Left ventricle myocardium inferior (tissue), 1 donor: ENCODE data around the gene PPP1R13B. TPM values are rescaled to one million over a fixed set of nuclear protein-coding genes. Genes with fewer than 3 reads are reported as not detected.

Source experiments
- DNase-seq: peaks from one replicate; pipeline ENCODE4 v3.0.0-alpha.2; 2020
- H3K27ac ChIP-seq: fragments of 200-600 bp; replicated peaks from 2 replicates; pipeline ENCODE4 v1.8.0; 2021
- H3K27me3 ChIP-seq: fragments of 200-600 bp; 2 replicates; pipeline ENCODE4 v1.8.0; 2021; ENCODE audit warnings: low read depth
- H3K36me3 ChIP-seq: fragments of 200-600 bp; 2 replicates; pipeline ENCODE4 v1.8.0; 2021
- H3K4me1 ChIP-seq: fragments of 200-600 bp; 2 replicates; pipeline ENCODE4 v1.8.0; 2021
- H3K4me3 ChIP-seq: fragments of 200-600 bp; 2 replicates; pipeline ENCODE4 v1.8.0; 2021; ENCODE audit warnings: mild to moderate bottlenecking, moderate library complexity
- H3K9me3 ChIP-seq: fragments of 200-600 bp; replicated peaks from 2 replicates; pipeline ENCODE4 v1.8.0; 2021
- CTCF ChIP-seq: fragments of 200-600 bp; IDR thresholded peaks from 2 replicates; pipeline ENCODE4 v1.8.0; 2021; ENCODE audit warnings: antibody characterized with exemption, mild to moderate bottlenecking, borderline replicate concordance
- intact Hi-C: fragments of 100-400 bp; cut with micrococcal nuclease; formaldehyde crosslinking; loops from one replicate; pipeline ENCODE4 v1.11.0; 2022
- total RNA-seq: library from RNA; stranded (reverse); fragmentation: NEBNext Ultra II Directional; extraction: Animal tissue kit (Norgen Biotek cat#: 25700); gene quantifications from one replicate; pipeline ENCODE4 v1.2.1, GENCODE V29; 2021
- donor health status: DM: no; HTN: yes; CAD: no; lungs with severe emphysema.

Gene PPP1R13B
- total RNA-seq, 1 donor from 2014 or later: 104 TPM

DNA sequence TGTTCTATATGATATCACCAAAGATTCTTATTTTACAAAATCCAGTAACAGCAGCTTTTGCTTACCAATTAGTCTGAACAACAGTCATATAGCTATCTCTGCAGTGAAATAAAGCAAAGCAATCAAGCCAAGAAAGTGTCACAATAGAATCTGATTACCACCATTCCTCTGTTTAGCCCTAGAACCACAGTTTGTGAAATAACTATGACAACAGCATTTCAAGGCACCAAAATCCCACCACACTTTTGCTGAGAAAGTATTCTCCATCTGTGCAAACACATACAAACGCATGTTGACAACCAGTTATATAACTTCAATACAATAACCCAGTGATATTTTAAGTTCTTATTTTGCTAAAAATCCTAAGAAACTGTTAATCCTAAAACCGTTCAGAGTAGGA, 7.4 kb downstream of the PPP1R13B start:
- Histone ChIP-seq H3K9me3 (no peaks in the 10 kb centered on the region), H3K4me1 (peaks cover 87% of the 10 kb centered on the region), H3K36me3 (peaks cover 17% of the 10 kb centered on the region), H3K4me3 (no peak overlapping the region), H3K27me3 (no peaks in the 10 kb centered on the region), H3K27ac (peak overlapping the region; percentile 93)
- DNase-seq: no peak
- intact Hi-C loops: no loop called here
- TF ChIP-seq CTCF: no peak

- intact Hi-C loops: no loop called here
- Histone ChIP-seq H3K9me3 (no peaks in the 10 kb centered on the region), H3K4me1 (peaks cover 87% of the 10 kb centered on the region), H3K27me3 (no peaks in the 10 kb centered on the region), H3K27ac (peak overlapping the region; percentile 93), H3K4me3 (no peak overlapping the region), H3K36me3 (peaks cover 17% of the 10 kb centered on the region)
- TF ChIP-seq CTCF: no peak
- no peak for DNase-seq
Observed at GRCh38 chr14:103839579-103839978, 7.8 kb downstream of the PPP1R13B start.

DNA sequence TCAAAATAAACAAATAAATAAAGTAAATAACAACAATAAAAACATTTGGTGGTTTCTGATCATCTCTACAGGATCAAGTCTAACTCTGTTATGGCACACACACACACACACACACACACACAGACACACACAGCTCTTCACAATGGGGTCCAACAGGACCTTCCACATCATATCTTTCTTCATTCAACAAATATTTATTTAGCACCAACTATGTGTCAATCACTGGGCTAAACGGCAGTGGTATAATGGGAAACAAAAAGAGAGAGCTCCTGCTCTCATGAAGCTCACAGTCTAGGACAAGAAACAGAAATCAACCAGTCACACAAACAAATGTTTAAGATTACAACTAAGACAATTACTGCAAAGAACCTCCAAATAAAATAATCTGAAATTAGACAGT, 9.3 kb downstream of the PPP1R13B start:
- DNase-seq: no peak
- peaks cover 6% of the 10 kb centered on the region for H3K36me3 ChIP-seq
- H3K27me3 ChIP-seq: no peaks in the 10 kb centered on the region
- no peaks in the 10 kb centered on the region for H3K9me3 ChIP-seq
- H3K4me1 ChIP-seq: peaks cover 85% of the 10 kb centered on the region
- no peak for TF ChIP-seq CTCF
- intact Hi-C loops: no loop called here
- H3K4me3 ChIP-seq: no peak overlapping the region
- H3K27ac ChIP-seq: no peak overlapping the region

DNA sequence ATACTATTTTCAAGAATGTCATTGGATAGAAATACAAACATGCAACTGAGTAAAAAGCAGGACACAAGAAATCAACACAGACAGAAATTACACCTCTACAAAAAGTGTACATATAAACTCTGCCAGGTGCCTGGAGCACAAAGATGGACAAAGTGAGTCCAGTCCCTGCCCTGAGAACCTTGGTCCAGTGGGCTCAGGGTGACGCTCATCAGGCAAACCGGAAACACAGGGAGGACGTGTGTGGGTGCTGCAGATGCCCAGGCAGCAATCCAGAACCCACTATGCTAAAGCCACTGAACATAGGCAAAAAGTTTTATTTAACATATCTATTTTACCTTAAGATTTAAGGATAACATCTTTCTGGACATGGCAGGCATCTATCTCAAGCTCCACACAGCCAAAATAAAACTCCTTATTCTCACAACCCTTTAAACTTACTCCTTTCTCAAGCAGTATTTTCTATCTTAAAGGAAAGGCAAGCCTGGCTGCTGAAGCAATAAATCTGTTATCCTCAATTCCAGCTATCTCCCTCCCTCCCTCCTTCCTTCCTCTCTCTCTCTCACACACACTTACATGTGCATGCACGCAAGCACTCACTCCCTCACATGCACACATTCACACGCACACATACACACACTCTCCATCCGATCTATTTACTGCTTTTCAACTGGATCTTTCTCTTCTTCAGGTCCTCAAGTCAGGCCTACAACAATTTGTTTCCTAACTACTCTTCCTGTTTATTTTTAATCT, 10.2 kb downstream of the PPP1R13B start:
- Histone ChIP-seq H3K4me3 (no peak overlapping the region), H3K27me3 (no peaks in the 10 kb centered on the region), H3K27ac (peak overlapping the region; percentile 10), H3K36me3 (no peaks in the 10 kb centered on the region), H3K4me1 (peaks cover 85% of the 10 kb centered on the region), H3K9me3 (no peaks in the 10 kb centered on the region)
- intact Hi-C loops: no loop called here
- no peak for TF ChIP-seq CTCF
- no peak for DNase-seq

- H3K27ac ChIP-seq: no peak overlapping the region
- no peaks in the 10 kb centered on the region for H3K27me3 ChIP-seq
- H3K4me1 ChIP-seq: peaks cover 85% of the 10 kb centered on the region
- no peak for TF ChIP-seq CTCF
- no peaks in the 10 kb centered on the region for H3K36me3 ChIP-seq
- H3K9me3 ChIP-seq: no peaks in the 10 kb centered on the region
- no peak for DNase-seq
- intact Hi-C loops: no loop called here
- no peak overlapping the region for H3K4me3 ChIP-seq
Observed at GRCh38 chr14:103834956-103835355, 12.4 kb downstream of the PPP1R13B start.
